Stimulated activated naive CD8-positive, alpha-beta T cell treated with anti-CD3 and anti-CD28 coated beads, Interleukin-15, Interleukin-2, amounts not matched to agents 100 ng/mL and 50 ng/mL, for 24 hours (primary cell): Measurements from ENCODE around the gene KRTAP29-1.
"Not testable (repeated sequence)": the region's sequence is repeated elsewhere in the genome, so short reads cannot be mapped to it uniquely, and the experiment has no call there.

Source experiments
- H3K27ac Mint-ChIP-seq: one replicate; pipeline ENCODE4 v1.8.0; 2021; ENCODE audit warnings: mild to moderate bottlenecking, mixed read lengths
- H3K27me3 Mint-ChIP-seq: one replicate; pipeline ENCODE4 v1.8.0; 2021; ENCODE audit warnings: mixed read lengths
- H3K36me3 Mint-ChIP-seq: one replicate; pipeline ENCODE4 v1.8.0; 2021; ENCODE audit warnings: low read depth, mixed read lengths
- H3K4me1 Mint-ChIP-seq: one replicate; pipeline ENCODE4 v1.8.0; 2021; ENCODE audit warnings: low read depth, mixed read lengths
- H3K4me3 Mint-ChIP-seq: one replicate; pipeline ENCODE4 v1.8.0; 2021; ENCODE audit warnings: mild to moderate bottlenecking, mixed read lengths
- H3K9me3 Mint-ChIP-seq: one replicate; pipeline ENCODE4 v1.8.0; 2021; ENCODE audit warnings: mixed read lengths

The KRTAP29-1 gene

GRCh38 chr17:41301916-41302901, at the start of gene KRTAP29-1:
TSS of gene KRTAP29-1 (minus strand) at chr17:41302851. CDS start at chr17:41302851, 0 bp downstream.
- H3K27ac Mint-ChIP-seq, result no peak within 1 kb of the TSS
- H3K9me3 Mint-ChIP-seq, result no peaks in the 10 kb centered on the region
- no peaks in the 10 kb centered on the region for H3K27me3 Mint-ChIP-seq
- H3K4me3 Mint-ChIP-seq, result no peak within 1 kb of the TSS
- H3K36me3 Mint-ChIP-seq, result no peaks in the 10 kb centered on the region
- peaks cover 20% of the 10 kb centered on the region for H3K4me1 Mint-ChIP-seq

GRCh38 chr17:41351177-41351576, 48.5 kb upstream of the KRTAP29-1 start:
- no peaks in the 10 kb centered on the region for H3K9me3 Mint-ChIP-seq
- no peaks in the 10 kb centered on the region for H3K27me3 Mint-ChIP-seq
- peaks cover 5% of the 10 kb centered on the region for H3K4me1 Mint-ChIP-seq

GRCh38 chr17:41350381-41350878, 47.8 kb upstream of the KRTAP29-1 start, which contains the start of gene KRT33A:
TSS of gene KRT33A (minus strand) at chr17:41350828. CDS start at chr17:41350767, 61 bp downstream.
- not testable (repeated sequence) for H3K27me3 Mint-ChIP-seq, H3K36me3 Mint-ChIP-seq, H3K27ac Mint-ChIP-seq, H3K4me3 Mint-ChIP-seq, H3K9me3 Mint-ChIP-seq, H3K4me1 Mint-ChIP-seq

More at GRCh38 chr17:41351177-41351576, 48.5 kb upstream of the KRTAP29-1 start:
- Mint-ChIP-seq H3K36me3 (no peaks in the 10 kb centered on the region), H3K4me3 (no peak overlapping the region), H3K27ac (no peak overlapping the region)

- Mint-ChIP-seq H3K9me3 (no peaks in the 10 kb centered on the region), H3K4me3 (no peak overlapping the region), H3K27ac (no peak overlapping the region), H3K4me1 (peaks cover 7% of the 10 kb centered on the region), H3K36me3 (peaks cover 2% of the 10 kb centered on the region), H3K27me3 (no peaks in the 10 kb centered on the region)
Measured at GRCh38 chr17:41347869-41348760, 45.5 kb upstream of the KRTAP29-1 start.

GRCh38 chr17:41346421-41346820, 43.8 kb upstream of the KRTAP29-1 start:
- not testable (repeated sequence) for H3K9me3 Mint-ChIP-seq, H3K27ac Mint-ChIP-seq

GRCh38 chr17:41345992-41346391, 43.3 kb upstream of the KRTAP29-1 start:
- Mint-ChIP-seq H3K4me1 (peaks cover 22% of the 10 kb centered on the region), H3K27ac (no peak overlapping the region), H3K4me3 (no peak overlapping the region), H3K27me3 (no peaks in the 10 kb centered on the region), H3K9me3 (no peaks in the 10 kb centered on the region), H3K36me3 (peaks cover 10% of the 10 kb centered on the region)

More at GRCh38 chr17:41346421-41346820, 43.8 kb upstream of the KRTAP29-1 start:
- H3K27me3 Mint-ChIP-seq, H3K4me3 Mint-ChIP-seq: not testable (repeated sequence)
- H3K36me3 Mint-ChIP-seq, result peaks cover 10% of the 10 kb centered on the region
- H3K4me1 Mint-ChIP-seq, result peaks cover 17% of the 10 kb centered on the region

- H3K27ac Mint-ChIP-seq, result no peak overlapping the region
- peaks cover 10% of the 10 kb centered on the region for H3K36me3 Mint-ChIP-seq
- H3K27me3 Mint-ChIP-seq, result no peaks in the 10 kb centered on the region
- no peak overlapping the region for H3K4me3 Mint-ChIP-seq
- no peaks in the 10 kb centered on the region for H3K9me3 Mint-ChIP-seq
- H3K4me1 Mint-ChIP-seq, result peaks cover 50% of the 10 kb centered on the region
Measured at GRCh38 chr17:41343029-41343428, 40.4 kb upstream of the KRTAP29-1 start.

GRCh38 chr17:41340934-41341861, 38.5 kb upstream of the KRTAP29-1 start:
- Mint-ChIP-seq H3K4me1 (peaks cover 52% of the 10 kb centered on the region), H3K9me3 (no peaks in the 10 kb centered on the region), H3K27me3 (no peaks in the 10 kb centered on the region), H3K4me3 (no peak overlapping the region), H3K27ac (no peak overlapping the region), H3K36me3 (peaks cover 10% of the 10 kb centered on the region)

GRCh38 chr17:41340494-41340893, 37.8 kb upstream of the KRTAP29-1 start:
- no peak overlapping the region for H3K4me3 Mint-ChIP-seq
- H3K36me3 Mint-ChIP-seq, result peaks cover 10% of the 10 kb centered on the region
- H3K27me3 Mint-ChIP-seq, result no peaks in the 10 kb centered on the region
- H3K9me3 Mint-ChIP-seq, result no peaks in the 10 kb centered on the region
- H3K4me1 Mint-ChIP-seq, result peaks cover 58% of the 10 kb centered on the region
- H3K27ac Mint-ChIP-seq, result no peak overlapping the region

GRCh38 chr17:41339571-41340172, 37.0 kb upstream of the KRTAP29-1 start:
- H3K27me3 Mint-ChIP-seq, result no peaks in the 10 kb centered on the region
- H3K9me3 Mint-ChIP-seq, result no peaks in the 10 kb centered on the region
- peaks cover 66% of the 10 kb centered on the region for H3K4me1 Mint-ChIP-seq
- H3K27ac Mint-ChIP-seq, result no peak overlapping the region
- H3K4me3 Mint-ChIP-seq, result no peak overlapping the region
- H3K36me3 Mint-ChIP-seq, result peaks cover 10% of the 10 kb centered on the region

GRCh38 chr17:41338961-41339485, 36.4 kb upstream of the KRTAP29-1 start:
- Mint-ChIP-seq H3K27ac (no peak overlapping the region), H3K27me3 (no peaks in the 10 kb centered on the region), H3K4me1 (peaks cover 72% of the 10 kb centered on the region), H3K36me3 (peaks cover 10% of the 10 kb centered on the region), H3K9me3 (no peaks in the 10 kb centered on the region), H3K4me3 (no peak overlapping the region)

- no peaks in the 10 kb centered on the region for H3K36me3 Mint-ChIP-seq
- peaks cover 53% of the 10 kb centered on the region for H3K4me1 Mint-ChIP-seq
- H3K9me3 Mint-ChIP-seq, result no peaks in the 10 kb centered on the region
- no peak overlapping the region for H3K4me3 Mint-ChIP-seq
- no peaks in the 10 kb centered on the region for H3K27me3 Mint-ChIP-seq
- H3K27ac Mint-ChIP-seq, result no peak overlapping the region
Measured at GRCh38 chr17:41335747-41336146, 33.1 kb upstream of the KRTAP29-1 start.
